ENCODE results near the gene NT5DC4. TPM values are rescaled to one million over a fixed set of nuclear protein-coding genes. Genes with fewer than 3 reads are reported as not detected.

NT5DC4 gene
- total and polyA plus RNA-seq, 2 of the 8 experiments (the other 6 are each of a cell fraction or from before 2014, with no cell fraction given): not detected

DNA sequence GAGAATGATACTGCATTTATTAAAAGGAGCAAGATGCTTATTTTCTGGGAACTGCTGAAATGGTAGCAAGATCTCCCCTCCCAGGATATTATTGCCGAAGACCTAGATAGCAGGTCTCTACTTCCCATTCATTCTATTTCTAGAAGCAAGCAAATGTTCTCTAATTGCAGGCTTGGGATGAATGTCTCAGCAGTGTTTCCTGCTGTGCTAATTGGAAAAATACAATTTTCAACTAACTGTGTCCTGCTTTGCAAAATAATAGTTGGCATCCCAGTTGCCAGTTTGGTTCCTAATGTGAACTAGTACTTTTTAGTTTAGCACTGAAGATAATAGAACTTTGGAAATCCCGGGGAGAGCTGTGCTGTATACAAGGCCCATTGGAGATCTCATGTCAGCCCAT, 49.0 kb upstream of the NT5DC4 start:
- H3K23me2 ChIP-seq (ENCODE audit: low read depth, low read length): no peaks in the 10 kb centered on the region
- no peak overlapping the region for H2BK12ac ChIP-seq (ENCODE audit: low read depth, low read length)
- no peak overlapping the region for H4K5ac ChIP-seq (ENCODE audit: insufficient read length, low read depth, low read length)
- H3K79me1 ChIP-seq (ENCODE audit: low read depth, low read length): no peaks in the 10 kb centered on the region
- peaks cover 0 to 2% of the 10 kb centered on the region in 2 experiments for H4K20me1 ChIP-seq (replicated peaks in 1 of 2; ENCODE audit: control insufficient read depth in 1 of 2, insufficient read depth in 2 of 2, low read length in 2 of 2)
- no peaks in the 10 kb centered on the region for H3K36me3 ChIP-seq (ENCODE audit: control insufficient read depth in 2 of 4, insufficient read depth in 4 of 4, low read length in 3 of 4)
- no peak overlapping the region for H2AK5ac ChIP-seq (ENCODE audit: low read depth, low read length)
- ChIA-PET CTCF (ENCODE audit: partially characterized antibody) (interaction anchor here (0.9 to 2.8 kb wide), 7 partner anchors 9 to 72 kb away, joined by 4 to 13 read pairs (median 6); no protein-coding TSS in a partner anchor), POLR2A (ENCODE audit: partially characterized antibody) (interaction anchor here (0.6 to 15.0 kb wide), 5 partner anchors 9 to 588 kb away, joined by 3 to 146 read pairs (median 4); no protein-coding TSS in a partner anchor)
- H3K9me3 ChIP-seq (ENCODE audit: insufficient read depth in 2 of 2, low read depth in 1 of 2, low read length in 1 of 2): no peaks in the 10 kb centered on the region
- no peak overlapping the region for H3K18ac ChIP-seq (ENCODE audit: extremely low read depth, low read length)
- H3K79me2 ChIP-seq (ENCODE audit: control insufficient read depth in 1 of 2, insufficient read depth in 2 of 2, low read length in 2 of 2): no peaks in the 10 kb centered on the region
- 87% methylated on average over 2 of the region's 2 CpGs; no CpG with 5 or more reads in 1 of the 2 experiments for WGBS, 2 experiments (ENCODE audit: extremely low coverage in 1 of 2, insufficient coverage in 1 of 2, insufficient read length in 1 of 2, insufficient replicate concordance in 2 of 2, low coverage in 1 of 2, low lambda C conversion rate in 2 of 2, missing lambda C conversion rate in 1 of 2)
- H3K23ac ChIP-seq (ENCODE audit: insufficient read length): no peak overlapping the region
- no peak overlapping the region for H2BK20ac ChIP-seq (ENCODE audit: low read length)
- no peak overlapping the region for H2BK120ac ChIP-seq (replicated peaks; ENCODE audit: low read depth, low read length)
- no peak for FAIRE-seq
- H2BK5ac ChIP-seq (ENCODE audit: low read depth, low read length): no peak overlapping the region
- no peaks in the 10 kb centered on the region for H3K4me1 ChIP-seq (replicated peaks in 1 of 4; ENCODE audit: control insufficient read depth in 3 of 4, insufficient read depth in 4 of 4, low read length in 3 of 4)
- TF ChIP-seq POU5F1 (IDR thresholded peaks at IDR 0.05; ENCODE audit: low read depth, low read length): no peak
- TF ChIP-seq ASH2L (IDR thresholded peaks at IDR 0.05; ENCODE audit: low read length): no peak
- TF ChIP-seq HDAC2 (IDR thresholded peaks at IDR 0.05; ENCODE audit: borderline replicate concordance in 1 of 2, low read depth in 2 of 2, low read length in 2 of 2): no peak
- no peak for TF ChIP-seq SRF (IDR thresholded peaks at IDR 0.05; ENCODE audit: low read depth, low read length)
- TF ChIP-seq CEBPB (IDR thresholded peaks at IDR 0.05; ENCODE audit: low read depth, low read length): no peak
- TF ChIP-seq MAFK (IDR thresholded peaks at IDR 0.05; ENCODE audit: low read depth, low read length): no peak
- TF ChIP-seq KDM1A (IDR thresholded peaks at IDR 0.05; ENCODE audit: borderline replicate concordance, low read length): no peak
- no peak for TF ChIP-seq RNF2 (IDR thresholded peaks at IDR 0.05; ENCODE audit: borderline replicate concordance, low read depth, low read length, missing control alignments, poor library complexity, severe bottlenecking)
- TF ChIP-seq USF2 (IDR thresholded peaks at IDR 0.05; ENCODE audit: low read length): no peak
- H3K4me3 ChIP-seq (ENCODE audit: extremely low read depth in 1 of 4, insufficient read depth in 2 of 4, low read depth in 3 of 4, low read length in 4 of 4): no peak overlapping the region
- H3K4ac ChIP-seq (replicated peaks; ENCODE audit: insufficient read length, low read depth, low read length): no peak overlapping the region
- no peak for DNase-seq (ENCODE audit: low read depth in 1 of 2, low spot score in 2 of 2)
- no peak overlapping the region for H4K91ac ChIP-seq (replicated peaks; ENCODE audit: insufficient read length, low read length)
- 0 out of 7 replicates have a peak, but pooled peaks cover 0 to 3% (median 1%) of the 10 kb centered on the region in 4 experiments for H3K27me3 ChIP-seq (replicated peaks in 1 of 4; ENCODE audit: control insufficient read depth in 3 of 4, extremely low read depth in 1 of 4, insufficient read depth in 3 of 4, low read length in 3 of 4)
- H2BK15ac ChIP-seq (ENCODE audit: low read length): no peak overlapping the region
- no peak overlapping the region for H3K27ac ChIP-seq (ENCODE audit: low read depth, low read length)
- H3K56ac ChIP-seq (replicated peaks; ENCODE audit: insufficient read length, low read depth, low read length): no peak overlapping the region
- H4K8ac ChIP-seq (ENCODE audit: extremely low read depth, insufficient read depth, low read length): no peak overlapping the region
- no peak overlapping the region for H3K14ac ChIP-seq (ENCODE audit: insufficient read length)
- no peak overlapping the region for H2AFZ ChIP-seq (ENCODE audit: low read length)
- no peak overlapping the region for H3K4me2 ChIP-seq (ENCODE audit: insufficient read depth in 1 of 2, low read depth in 2 of 2, low read length in 2 of 2)
- H3K9ac ChIP-seq (replicated peaks in 1 of 4; ENCODE audit: extremely low read depth in 1 of 4, low read depth in 3 of 4, low read length in 3 of 4): no peak overlapping the region

Data from H1 (cell line).